RWPE1 (cell line): ENCODE results near the gene ETV4.

Experiments used
- CTCF ChIA-PET: fragments of 350-600 bp; sonication (Branson Sonifier 250); formaldehyde crosslinking; extraction: SDS; loops from one replicate; lab custom pipeline; 2021; lab: Yijun Ruan, JAX
- POLR2A ChIA-PET: fragments of 400-600 bp; formaldehyde crosslinking; extraction: SDS; loops from one replicate; lab custom pipeline; 2020; ENCODE audit warnings: antibody characterized with exemption; ENCODE audit not compliant: low non-redundant PET; lab: Yijun Ruan, JAX
- DNase-seq: peaks from one replicate; pipeline ENCODE4 v3.0.0; 2012; ENCODE audit warnings: low spot score
- H3K27ac ChIP-seq: fragments of 450-650 bp; 2 replicates; pipeline ENCODE4 v1.5.1; 2017
- TF ChIP-seq, protein P1 (sequence below): fragments of 450-650 bp; conservative IDR thresholded peaks from 2 replicates; pipeline ENCODE4 v1.5.1; 2017; ENCODE audit warnings: low read depth, mild to moderate bottlenecking

ETV4 gene

GRCh38 chr17:43482103-43483012 lies 63.8 kb downstream of the ETV4 start:
- TF ChIP-seq, protein P1, sequence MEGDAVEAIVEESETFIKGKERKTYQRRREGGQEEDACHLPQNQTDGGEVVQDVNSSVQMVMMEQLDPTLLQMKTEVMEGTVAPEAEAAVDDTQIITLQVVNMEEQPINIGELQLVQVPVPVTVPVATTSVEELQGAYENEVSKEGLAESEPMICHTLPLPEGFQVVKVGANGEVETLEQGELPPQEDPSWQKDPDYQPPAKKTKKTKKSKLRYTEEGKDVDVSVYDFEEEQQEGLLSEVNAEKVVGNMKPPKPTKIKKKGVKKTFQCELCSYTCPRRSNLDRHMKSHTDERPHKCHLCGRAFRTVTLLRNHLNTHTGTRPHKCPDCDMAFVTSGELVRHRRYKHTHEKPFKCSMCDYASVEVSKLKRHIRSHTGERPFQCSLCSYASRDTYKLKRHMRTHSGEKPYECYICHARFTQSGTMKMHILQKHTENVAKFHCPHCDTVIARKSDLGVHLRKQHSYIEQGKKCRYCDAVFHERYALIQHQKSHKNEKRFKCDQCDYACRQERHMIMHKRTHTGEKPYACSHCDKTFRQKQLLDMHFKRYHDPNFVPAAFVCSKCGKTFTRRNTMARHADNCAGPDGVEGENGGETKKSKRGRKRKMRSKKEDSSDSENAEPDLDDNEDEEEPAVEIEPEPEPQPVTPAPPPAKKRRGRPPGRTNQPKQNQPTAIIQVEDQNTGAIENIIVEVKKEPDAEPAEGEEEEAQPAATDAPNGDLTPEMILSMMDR: no peak
- no peak for DNase-seq
- CTCF ChIA-PET: interaction anchor here (0.5 to 3.9 kb wide), 10 partner anchors 13 to 1196 kb away, joined by 3 to 86 read pairs (median 4); partner anchors contain the start of gene ARL4D
- POLR2A ChIA-PET: interaction anchor here (0.6 to 0.9 kb wide), 3 partner anchors 14 to 94 kb away, joined by 3 to 4 read pairs (median 3); no protein-coding TSS in a partner anchor
- peak overlapping the region; percentile 86 for H3K27ac ChIP-seq

- TF ChIP-seq, protein P1: no peak
- CTCF ChIA-PET: no interaction called here
- POLR2A ChIA-PET: no interaction called here
- DNase-seq: no peak
- H3K27ac ChIP-seq: no peak overlapping the region
Measured at GRCh38 chr17:43479948-43480347, 66.2 kb downstream of the ETV4 start.
